ENCODE data around the gene VDAC2.

Gene VDAC2

DNA sequence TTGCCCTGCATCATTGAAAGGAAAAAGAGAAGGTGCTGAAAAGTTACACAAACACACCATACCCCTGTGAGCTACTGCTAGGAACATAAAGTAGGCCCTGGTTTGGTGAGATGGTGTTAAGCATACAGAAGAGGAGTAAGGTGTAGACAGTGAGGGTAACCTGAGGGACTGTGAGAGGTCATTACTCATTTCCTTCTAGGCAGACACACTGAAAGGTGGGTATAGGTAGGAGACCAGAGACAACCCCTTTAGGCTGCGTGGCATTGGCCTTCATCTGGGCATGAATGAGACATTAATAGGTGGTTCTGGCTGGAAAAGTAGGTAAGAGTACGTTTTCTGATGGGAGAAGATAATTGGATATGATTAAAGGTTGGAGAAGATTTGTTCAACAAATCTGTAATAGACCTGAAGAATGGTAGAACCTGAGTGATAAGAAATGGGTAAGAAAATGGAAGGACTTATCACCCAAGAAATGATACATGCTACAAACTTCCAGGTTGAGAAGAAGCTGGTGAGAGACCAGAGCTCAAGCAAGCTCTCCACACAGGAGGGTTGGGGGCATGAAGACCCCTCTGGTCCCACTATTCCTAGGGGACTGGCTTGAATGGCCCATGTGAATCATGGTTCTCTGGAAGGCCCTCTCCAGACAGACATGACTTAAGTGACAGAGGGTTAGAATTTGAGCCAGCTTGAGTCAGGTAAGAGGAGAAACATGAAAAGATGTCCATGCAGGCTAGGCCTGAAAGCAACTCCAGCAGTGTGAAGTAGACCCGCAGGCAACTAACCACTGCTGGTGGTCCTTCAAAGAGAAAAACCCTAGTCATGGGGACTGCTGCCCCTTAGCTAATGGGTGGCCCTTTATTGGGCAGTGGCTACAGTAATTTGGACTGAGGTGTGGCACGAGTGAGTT, 21.3 kb downstream of the VDAC2 start:
- DNase-seq = no peak

DNA sequence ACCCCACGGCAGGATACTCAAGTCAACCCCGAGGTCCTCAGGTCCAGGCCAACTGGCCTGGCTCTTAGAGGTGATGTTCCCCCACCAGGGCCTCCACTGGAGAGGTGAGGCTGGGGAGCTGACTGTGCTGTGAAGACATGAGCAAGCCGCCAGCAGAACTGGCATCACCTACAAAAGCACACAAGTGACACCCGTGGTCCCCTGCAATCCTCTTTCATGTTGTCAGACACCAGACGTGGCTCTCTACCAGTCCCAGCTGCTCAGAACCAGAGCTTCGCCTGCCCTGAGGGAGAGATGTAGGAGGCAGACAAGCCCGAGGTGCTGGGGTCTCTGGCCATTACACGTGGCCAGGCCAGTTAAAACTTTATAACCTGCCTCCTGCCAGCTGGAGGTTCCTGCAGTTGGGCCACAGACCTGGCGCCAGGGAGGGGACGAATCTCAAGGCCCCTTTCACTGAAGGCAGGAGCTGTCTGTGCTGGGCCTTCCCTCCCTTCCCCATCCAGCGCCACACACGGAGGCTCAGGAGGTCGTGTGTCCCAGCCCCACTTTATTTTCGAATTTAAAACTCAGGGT, 22.9 kb downstream of the VDAC2 start:
- peak; percentile 64 for DNase-seq

DNA sequence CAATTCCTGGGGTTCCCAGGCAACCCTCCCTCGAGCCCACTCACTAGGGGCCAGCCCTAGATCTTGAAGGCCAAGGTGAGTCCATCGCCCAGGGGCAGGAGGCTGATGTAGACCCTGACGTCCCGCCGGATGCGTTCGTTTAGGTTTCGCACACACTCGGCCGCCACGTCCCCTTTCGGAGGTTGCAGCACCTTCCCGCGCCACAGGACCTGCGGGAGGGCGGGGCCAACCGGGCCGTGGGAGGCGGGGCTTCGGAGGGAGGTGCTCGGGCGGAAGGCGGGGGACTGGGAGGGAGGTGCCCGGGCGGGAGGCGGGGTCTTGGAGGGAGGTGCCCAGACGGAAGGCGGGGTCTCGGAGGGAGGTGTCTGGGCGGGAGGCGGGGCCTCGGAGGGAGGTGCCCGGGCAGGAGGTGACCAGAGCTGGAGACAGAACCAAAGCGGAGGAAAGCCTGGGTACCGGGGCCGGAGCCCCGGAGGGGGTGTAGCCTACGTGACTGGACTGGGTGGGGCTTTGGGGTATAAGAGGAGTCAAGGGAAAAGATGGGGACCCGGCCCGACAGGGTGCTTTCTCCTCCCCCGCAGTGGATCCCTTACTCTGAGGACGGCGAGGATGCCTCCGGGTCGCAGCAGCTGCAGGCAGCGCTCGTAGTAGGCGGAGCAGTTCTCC, 23.6 kb downstream of the VDAC2 start:
- DNase-seq = peak; percentile 80

DNA sequence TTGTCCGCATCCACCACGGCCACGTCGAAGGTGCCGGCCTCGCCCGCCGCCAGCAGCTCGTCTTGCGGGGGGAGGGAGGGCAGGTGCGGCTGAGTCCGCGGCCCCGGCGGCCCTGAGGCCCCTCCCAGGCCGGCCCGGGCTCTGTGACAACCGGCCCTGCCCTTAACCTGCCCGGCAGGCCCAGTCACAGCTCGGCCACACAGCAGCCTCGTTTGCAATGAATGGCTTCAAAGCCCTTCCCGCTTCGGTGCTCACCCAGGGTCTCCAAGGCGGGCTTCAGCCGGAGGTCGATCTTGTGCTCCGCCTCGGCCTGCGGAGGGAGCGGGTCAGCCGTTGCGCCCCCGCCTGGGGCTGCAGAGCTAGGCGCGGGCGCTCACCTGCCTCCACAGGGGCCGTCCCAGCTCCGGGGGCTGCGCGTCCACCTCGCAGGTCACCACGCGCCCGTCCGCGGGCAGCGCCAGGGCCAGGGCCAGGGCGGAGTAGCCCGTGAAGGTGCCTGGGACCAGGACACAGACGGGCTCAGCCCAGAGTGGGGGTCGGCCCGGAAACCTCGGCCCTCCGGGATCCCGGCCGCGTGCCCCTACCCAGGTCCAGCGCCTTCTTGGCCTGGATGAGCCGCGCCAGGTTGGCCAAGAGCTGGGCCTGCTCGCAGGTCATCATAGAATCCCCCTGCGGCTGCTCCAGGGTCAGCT, 24.2 kb downstream of the VDAC2 start:
- peak; percentile 82 for DNase-seq

DNA sequence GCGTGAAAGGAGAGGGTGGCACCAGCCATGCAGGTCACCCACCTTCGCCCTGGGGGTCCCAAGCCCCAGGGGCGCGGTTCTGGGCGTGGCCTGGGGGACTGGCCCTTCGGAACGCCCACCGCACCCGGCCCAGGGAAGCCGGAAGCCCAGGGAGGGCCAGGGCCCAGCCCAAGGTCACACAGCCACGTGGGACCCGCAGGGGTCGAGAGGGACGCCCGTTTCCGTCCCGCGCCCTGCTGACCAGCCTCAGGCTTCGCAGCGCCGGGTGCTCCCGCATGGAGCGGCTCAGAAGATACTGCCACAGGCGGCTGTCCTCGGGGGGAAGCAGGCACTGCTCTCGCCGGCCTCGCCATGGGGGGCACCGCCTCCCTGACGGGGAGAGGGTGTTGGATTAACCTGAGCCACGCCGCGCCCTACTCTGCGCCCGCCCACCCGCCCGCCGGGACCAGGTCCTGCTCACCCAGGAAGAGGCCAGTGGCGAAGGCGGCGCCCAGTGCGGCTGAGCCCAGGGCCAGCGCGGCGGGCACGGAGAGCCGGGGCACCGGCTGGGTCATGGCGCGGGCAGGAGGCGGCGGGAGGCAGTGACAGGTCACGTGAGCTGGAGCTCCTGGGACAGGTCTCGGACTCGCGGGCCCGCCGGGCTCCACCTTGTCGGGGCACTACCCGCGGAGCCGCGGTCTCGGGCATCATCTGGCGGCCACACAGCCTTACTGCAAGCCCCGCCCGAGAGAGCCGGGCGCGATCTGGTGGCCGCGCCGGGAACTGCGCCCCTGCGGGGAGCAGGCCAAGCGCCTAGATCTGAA, 25.0 kb downstream of the VDAC2 start, which contains the start of gene COMTD1:
TSS of gene COMTD1 (minus strand) at position 583 of the 803 bp plus-strand sequence. CDS start at position 554, 29 bp downstream.
- peak; percentile 95 for DNase-seq

DNA sequence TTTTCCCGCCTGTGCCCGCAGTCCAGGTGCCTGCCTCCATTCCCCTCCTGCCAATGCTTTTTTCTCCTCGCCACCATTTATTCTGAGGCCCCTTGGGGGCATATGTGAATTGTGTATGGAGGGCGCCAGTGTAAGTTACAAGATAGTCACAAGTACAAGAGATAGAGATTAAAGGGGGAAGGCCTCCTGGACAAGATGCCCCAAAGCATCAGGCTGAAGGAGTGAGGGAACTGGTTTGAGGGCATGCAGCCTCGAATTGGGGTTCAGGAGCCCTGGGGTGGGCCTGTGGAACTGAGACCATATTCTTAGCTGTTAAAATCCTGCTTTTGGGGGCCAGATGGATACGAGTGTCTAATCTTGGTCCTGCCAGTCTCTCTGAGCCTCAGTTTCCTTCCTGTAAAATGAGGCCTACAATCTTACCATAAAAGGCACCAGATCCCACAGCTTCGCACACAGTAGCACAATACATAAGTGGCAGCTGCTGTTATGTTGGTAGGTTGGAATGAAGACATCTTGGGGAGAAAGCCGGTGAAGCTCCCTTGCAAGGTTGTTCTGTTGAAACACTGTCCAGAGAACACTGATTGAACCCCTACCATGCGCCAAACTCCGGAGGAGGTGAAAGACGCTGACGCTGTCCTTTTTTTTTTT, 25.7 kb downstream of the VDAC2 start:
- no peak for DNase-seq

DNA sequence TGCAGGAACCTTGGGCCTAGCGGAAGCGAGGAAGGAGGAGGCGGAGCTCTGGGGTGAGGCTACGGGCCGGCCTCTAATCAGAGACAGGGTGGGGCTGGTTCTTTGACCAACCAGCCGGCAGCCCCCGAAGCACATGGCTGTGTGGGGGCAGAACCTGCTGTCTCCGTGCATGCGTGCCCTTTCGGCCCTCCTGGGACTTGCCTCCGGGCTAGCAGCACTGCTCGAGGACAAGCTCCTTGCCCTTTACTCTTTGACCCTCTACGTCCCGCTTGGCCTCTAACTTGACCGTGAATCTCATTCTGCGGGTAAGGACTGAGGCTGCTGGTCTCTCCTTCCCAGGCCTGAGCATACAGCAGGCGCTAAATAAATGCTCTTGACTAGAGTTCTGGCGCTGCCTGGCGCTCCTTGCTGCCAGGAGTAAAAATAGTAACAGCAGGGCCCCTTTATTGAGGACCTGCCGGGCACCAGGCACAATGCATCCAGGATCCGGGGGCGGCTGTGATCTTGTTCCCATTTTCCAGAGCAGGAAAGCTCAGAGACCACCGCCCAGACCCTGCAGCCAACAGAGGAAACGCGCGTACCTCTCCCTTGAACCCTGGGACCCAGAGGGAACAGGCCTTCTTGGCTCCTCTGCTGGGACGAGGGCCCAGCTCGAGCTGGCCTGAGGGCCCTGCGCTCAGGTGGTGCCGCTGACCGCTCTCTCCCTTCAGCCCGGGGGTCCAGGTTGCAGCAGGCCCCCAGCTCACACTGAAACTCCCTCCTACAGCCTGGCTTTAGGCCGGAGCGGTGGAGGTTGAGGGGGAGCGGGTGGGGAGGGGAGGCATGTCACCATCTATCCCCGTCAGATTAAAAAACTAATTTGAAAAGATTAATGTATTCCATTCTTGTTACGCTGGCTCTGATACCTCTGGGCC, 27.8 kb downstream of the VDAC2 start:
- no peak for DNase-seq

DNA sequence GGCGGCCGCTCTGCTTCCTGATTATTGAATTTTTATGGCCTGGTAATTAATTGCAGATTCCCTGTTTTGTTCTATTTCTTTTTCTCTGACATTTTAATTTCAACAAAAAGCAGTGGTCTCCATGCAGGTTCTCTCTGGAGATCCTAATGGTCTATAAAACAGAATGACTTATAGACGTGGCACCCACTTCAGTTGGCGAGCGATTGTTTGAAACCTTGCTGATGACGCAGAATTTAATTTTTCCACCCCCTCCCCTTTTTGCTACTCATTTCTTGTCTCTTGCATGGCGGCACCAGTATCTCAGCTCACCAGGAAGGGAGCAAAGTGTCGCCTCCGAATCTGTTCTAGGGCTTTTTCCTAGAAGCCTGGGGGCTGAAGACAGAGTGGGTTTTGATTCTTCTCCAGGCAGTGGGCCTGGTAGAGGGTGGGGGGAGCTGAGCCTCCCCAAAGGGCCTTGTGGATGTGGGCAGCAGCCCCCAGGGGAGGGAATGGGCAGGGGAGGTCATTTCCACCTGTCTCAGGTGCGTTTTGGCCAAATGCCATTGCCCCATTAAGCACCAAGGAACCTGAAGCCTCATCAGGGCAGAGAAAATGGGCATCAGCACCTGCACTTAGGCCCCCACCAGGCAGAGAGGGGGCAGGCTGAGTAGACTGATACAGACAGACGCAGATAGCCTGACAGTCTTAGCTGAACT, 28.6 kb downstream of the VDAC2 start:
- DNase-seq = no peak

DNA sequence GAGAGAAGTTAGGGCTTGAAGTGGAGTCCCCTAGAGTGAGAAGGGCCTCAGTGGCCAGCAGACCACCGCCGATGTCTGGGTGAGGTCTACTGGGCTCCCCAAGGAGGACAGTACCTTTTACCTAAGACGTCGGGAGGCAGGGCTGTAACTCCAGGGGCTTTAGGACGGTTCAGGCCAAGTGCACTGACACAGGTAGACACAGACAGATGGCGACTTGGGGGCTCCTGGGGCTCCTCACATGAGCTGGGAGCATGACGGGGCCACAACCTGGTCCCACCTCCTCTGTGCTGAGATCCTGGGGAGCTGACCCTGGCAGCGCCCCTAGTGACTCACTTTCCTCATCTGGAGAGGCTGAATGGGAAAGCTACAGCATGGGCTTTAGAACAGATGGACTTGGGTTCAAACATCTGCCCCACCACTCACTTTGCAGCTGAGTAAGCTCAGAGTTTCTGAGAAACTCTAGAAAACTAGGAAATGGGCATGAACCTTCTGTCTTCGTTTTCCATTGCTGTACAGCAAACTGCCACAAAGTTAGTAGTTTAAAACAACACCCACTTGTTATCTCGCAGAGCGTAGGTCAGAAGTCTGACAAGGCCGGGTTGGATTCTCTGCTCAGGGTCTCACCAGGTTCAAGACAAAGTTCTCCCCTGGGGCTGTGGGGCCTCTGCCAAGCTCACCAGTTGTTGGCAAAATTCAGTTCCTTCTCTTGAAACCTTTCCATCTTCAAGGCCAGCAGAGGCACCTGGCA, 29.9 kb downstream of the VDAC2 start:
- DNase-seq = no peak

DNA sequence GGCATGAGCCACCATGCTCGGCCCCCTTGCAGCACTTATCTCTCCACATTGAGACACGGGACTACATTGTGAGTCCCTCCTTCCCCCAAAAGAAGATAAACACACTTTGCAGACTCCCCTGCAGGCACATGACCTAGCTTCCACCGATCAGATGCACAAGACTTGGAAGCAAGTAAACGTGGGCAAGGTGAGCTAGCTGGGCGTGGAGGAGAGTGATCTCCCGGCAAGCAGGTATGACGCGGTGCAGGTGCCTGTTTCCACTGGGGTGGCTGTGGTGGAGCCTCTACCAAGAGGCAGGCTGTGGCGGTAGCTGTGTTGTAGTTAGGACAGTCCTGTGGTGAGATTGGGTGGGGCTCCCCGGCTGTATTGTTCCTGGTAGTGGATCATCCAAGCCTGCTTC, 32.8 kb downstream of the VDAC2 start:
- no peak for DNase-seq

DNA sequence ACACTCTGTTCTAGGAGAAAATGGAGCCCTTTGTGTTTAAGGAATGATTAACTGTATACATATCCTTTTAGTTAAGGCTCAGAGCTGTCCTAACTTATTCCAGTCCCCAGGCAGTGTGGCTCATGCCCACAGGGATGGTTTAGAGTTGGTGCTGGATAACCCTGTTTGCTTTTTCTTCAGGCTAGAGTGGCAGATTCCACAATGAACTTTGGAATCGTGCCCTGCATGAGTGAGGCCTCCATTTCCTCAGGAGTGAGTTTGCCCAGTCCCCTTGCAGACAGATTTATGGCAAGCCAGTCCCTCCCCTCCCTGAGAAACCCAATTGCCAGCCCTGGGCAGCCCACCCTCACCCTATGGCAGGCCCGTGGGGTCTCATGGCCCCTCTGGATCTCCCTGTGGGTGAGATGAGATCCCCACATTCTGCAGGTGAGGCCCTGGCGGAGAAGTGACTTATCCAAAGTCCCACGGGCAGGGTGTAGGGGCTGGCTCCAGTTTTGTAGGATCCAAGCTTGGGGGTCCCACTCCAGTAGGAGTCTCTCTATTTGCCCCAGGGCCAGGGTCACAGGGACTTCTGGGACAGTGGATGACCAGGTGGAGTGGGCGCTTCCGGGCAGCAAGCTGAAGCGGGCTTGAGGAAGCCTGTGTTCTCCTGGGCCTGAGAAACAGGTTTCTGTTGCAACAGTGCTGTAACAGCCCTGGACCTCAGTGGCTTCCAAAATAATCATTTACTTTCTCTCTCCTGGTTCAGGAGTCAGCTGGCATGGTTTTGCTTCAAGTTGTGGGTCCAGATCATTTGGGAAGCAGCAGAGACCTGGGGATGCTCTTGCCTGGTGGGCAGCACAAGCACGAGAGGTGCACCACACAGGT, 34.1 kb downstream of the VDAC2 start:
- no peak for DNase-seq

DNA sequence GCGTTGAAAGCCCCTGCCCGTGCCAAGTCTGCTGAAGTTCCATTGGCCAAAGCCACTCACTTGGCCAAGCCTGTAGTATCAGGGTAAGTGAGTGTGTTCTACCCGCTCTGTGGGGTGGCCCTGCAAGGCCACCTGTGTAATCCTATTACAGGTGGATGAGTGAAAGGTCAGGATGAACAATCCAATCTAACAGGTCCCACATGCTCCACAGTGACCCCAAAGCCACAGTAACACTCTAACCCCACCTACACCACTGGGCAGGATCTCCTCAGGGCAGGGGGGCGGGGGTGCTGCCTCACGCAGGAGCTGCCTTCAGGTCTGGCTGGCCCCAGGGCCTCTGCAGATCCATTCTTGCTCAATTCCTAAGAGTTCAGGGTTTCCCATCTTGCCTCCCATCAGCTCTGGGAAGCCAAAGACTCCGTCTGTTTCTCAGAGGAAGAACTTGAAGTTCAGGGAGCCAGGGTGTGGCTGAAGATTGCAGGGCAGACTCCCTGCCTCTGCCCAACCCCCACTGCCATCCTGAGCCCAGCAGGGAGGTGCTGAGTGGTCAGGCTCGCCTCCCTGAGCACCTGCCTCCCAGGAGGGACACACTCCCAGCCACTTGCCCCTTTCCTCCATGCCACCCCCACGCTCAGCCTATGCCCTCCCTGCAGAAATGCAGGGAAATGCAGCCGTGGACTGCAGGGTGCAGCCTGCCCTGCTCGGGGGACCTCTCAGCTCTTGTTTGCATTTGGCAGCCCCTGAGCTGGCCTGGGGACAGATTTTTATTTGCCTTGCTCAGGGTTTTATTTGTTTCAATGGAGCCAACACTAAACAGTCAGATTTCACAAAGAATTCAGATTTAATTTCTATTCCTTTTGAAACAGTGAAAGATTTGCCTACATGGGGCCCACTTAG, 35.0 kb downstream of the VDAC2 start:
- DNase-seq = no peak

DNA sequence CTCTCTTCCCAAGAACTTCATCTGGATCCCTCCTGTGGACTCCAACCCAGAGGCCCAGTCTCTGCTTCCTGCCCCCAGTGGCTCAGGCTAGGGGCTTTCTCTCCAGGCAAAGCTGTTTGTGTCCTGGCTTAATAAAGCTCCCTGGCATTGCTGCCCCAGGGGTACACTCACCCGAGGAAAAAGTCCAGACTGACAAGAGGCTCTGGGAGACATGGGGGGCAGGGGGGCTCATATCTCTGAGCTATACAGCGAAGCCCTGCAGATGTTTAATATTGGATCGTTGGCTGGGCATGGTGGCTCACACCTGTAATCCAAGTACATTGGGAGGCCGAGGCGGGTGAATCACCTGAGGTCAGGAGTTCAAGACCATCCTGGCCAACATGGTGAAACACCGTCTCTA, 35.9 kb downstream of the VDAC2 start:
- no peak for DNase-seq

DNA sequence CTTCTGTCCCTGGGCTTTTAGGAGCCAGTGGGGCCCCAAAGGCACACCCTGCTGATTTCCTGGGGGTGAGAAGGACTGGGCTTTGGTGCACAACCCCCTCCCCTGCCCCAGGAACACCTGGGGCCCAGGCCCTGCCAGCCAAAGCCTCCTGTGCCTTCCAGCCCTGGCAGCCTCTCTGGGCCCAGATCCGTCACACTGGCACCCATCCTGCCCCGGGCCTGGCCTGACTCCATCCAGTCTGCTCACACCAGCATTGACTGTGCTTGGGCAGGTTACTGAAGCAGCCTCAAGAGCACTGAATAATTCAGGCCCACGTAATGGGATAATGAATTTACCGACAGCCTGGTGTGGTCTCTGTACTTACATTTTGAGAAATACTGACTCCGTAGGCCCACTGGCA, 37.2 kb downstream of the VDAC2 start:
- DNase-seq = no peak

DNA sequence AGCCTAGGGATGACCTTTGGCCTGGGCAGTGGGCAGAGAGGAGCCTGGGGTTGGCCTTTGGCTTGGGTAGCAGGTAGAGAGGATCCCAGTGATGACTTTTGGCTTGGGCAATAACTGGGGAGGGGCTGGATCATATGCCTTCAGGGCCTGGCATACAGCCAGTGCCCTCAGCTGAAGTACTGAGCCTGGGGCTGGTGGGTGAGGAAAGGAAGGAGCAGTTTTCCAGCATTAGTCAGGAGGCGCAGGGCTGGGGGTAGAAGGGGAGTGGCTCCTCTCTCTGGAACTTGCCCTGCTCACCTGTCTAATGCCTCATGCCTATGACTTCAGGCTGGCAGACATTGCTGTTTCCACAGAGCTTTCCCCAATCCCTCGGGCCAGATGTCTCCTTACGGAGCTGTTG, 40.3 kb downstream of the VDAC2 start:
- no peak for DNase-seq

DNA sequence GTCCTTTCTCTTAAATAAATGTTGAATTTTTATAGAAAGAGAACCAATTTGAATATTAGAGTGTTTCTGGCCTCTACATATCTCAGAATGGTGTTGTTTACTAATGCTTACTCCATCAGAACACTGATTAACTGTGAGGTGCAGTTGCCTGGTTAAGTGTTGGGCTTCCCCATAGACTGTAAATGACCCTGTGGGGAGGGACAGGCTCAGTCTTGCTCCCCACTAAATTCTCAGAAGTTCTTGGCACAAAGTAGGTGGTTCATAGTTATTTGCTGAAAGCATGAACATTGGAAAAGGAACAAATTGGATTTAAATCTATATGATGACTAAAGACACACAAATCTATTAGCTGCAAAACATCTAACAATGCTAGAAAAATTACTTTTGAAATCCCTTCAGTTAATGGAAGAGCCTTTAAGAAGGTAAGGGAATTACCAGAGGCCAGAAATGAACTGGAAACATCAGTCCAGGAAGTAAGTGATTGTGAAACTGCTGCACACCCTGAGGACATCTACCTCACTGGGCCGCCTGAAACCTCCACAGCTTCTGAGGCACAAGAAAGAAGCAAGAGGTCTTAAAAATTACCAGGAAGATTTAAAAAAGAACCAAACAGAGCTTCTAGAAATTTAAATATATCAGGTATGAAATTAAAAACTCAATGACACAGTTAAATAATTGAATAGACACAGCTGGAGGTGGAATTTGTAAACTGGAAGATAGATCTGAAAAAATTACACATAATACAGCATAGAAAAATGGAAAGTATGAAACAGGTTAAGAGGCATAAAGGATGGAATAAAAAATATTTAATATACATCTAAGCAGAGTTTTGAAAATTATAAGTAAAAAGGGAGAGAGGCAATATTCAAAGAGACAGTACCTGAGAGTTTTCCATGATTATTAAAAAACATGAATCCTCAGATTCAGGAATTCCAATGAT, 43.0 kb downstream of the VDAC2 start:
- DNase-seq = no peak
